Upper lobe of left lung (tissue), 6 donors: ENCODE results near the gene TMBIM4. TPM values are rescaled to one million over a fixed set of nuclear protein-coding genes. Genes with fewer than 3 reads are reported as not detected.

ENCODE experiments used
- ATAC-seq, 2 donors: fragments of 200-7000 bp; cut with Tn5 transposase; one replicate each; pipeline ENCODE4 v1.9.1; 2022; ENCODE audit warnings: mild to moderate bottlenecking in 2 of 2, moderate library complexity in 2 of 2; ENCODE audit not compliant: low FRiP score in 2 of 2
- DNase-seq, 2 donors: peaks; one replicate each; pipeline ENCODE4 v3.0.0-alpha.2; 2019 to 2020
- H3K27ac ChIP-seq, 4 donors: fragments of 200-600 bp; sonication (generic); one replicate each; pipeline ENCODE4 v1.5.1; 2016 to 2019
- H3K27me3 ChIP-seq, 4 donors: fragments of 200-600 bp; sonication (generic); one replicate each; pipeline ENCODE4 v1.5.1; 2017 to 2019
- H3K36me3 ChIP-seq, 4 donors: fragments of 200-600 bp; sonication (generic); one replicate each; pipeline ENCODE4 v1.5.1; 2016 to 2019
- H3K4me1 ChIP-seq, 4 donors: fragments of 200-600 bp; sonication (generic); one replicate each; pipeline ENCODE4 v1.5.1; 2018 to 2019
- H3K4me3 ChIP-seq, 4 donors: fragments of 200-600 bp; sonication (generic); one replicate each; pipeline ENCODE4 v1.5.1; 2017 to 2019; ENCODE audit warnings: mild to moderate bottlenecking in 2 of 4, moderate library complexity in 1 of 4
- H3K9me3 ChIP-seq, 4 donors: fragments of 200-600 bp; sonication (generic); one replicate each; pipeline ENCODE4 v1.5.1; 2018 to 2019
- EP300 ChIP-seq, 4 donors: sonication (generic); formaldehyde crosslinking; IDR thresholded peaks; one replicate each; pipeline ENCODE4 v1.5.1; 2017; ENCODE audit warnings: antibody characterized with exemption in 4 of 4, control low read depth in 2 of 4
- POLR2A ChIP-seq, 4 donors: fragments of 450-650 bp; IDR thresholded peaks; one replicate each; pipeline ENCODE4 v1.5.1; 2016 to 2017; ENCODE audit warnings: antibody characterized with exemption in 4 of 4, mild to moderate bottlenecking in 2 of 4
- POLR2AphosphoS5 ChIP-seq, 2 donors: sonication (generic); formaldehyde crosslinking; IDR thresholded peaks; one replicate each; pipeline ENCODE4 v1.5.1; 2017; ENCODE audit warnings: antibody characterized with exemption in 2 of 2
- WGBS, 2 donors: methylation state at CpG; one replicate each; pipeline ENCODE4 v1.1.5; 2017 to 2018; 5-methylcytosine and 5-hydroxymethylcytosine counted together
- total RNA-seq, 6 donors: library from RNA; depleted of rRNA in 4 of 6; stranded (reverse); fragments of >200 nt in 4 of 6; gene quantifications; one replicate each; pipeline versions ENCODE4 v1.1.0 to v1.2.1, GENCODE V29; 2016 to 2021
- TF ChIP-seq, protein P1 (sequence below), 6 experiments: fragments of 450-650 bp in 4 of 6; fragments of 200-600 bp in 2 of 6; sonication (generic) in 2 of 6; IDR thresholded peaks; one replicate each; pipeline ENCODE4 v1.5.1; 2016 to 2019; ENCODE audit warnings: antibody characterized with exemption in 6 of 6
- donor health status: DM: no; HTN: no; CAD: no; lungs with moderate emphysema.
- donor health status: DM: no; HTN: yes; CAD: no; lungs with severe emphysema.

Gene TMBIM4
- total RNA-seq, 6 donors from 2014 or later = 19.9 to 168 (median 114) TPM

DNA sequence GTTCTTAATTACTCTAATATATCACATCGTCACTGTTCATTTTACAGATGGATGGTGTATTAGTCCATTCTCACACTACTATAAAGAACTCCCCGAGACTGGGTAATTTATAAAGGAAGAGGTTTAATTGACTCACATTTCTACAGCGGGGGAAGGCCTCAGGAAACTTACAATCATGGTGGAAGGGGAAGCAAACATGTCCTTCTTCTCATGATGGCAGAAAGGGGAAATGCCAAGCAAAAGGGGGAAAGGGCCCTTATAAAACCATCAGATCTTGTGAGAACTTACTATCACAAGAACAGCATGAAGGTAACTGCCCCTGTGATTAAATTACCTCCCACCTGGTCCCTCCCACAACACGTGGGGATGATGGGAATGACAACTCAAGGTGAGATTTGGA lies 6.5 kb downstream of the TMBIM4 start:
- DNase-seq (no peak), ATAC-seq (no peak)
- no peak for TF ChIP-seq EP300 (IDR thresholded peaks at IDR 0.05)
- no peak for TF ChIP-seq POLR2A (IDR thresholded peaks at IDR 0.05)
- TF ChIP-seq POLR2AphosphoS5 (IDR thresholded peaks at IDR 0.05) = no peak
- 60 to 66% methylated on average over 4 of the region's 4 CpGs for WGBS, 2 donors
- Histone ChIP-seq H3K27ac (peak overlapping the region in 2 of 4 donors; percentile 2 to 37), H3K36me3 (peaks cover 0 to 28% (median 4%) of the 10 kb centered on the region in 4 donors), H3K4me1 (peaks cover 8 to 30% (median 20%) of the 10 kb centered on the region in 4 donors), H3K4me3 (no peak overlapping the region), H3K9me3 (no peaks in the 10 kb centered on the region), H3K27me3 (no peaks in the 10 kb centered on the region)

DNA sequence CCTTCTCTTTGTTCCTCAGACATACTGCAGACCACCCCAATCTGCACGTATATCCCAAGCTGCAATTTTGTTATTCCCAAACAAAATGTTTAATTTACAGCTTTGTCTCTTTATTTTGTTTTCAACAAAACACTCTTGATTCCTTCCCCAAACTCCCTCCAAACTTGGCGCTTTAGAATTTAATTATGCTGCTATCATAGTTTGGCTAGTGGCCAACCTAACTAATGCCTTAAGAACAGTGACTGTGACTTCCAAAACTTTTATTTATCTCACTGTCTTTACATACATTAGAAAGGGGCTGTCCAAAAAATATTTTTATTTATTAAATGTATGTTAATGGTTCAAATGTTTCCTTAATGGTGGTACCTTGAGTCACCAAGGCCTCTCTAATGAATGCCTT lies 7.1 kb downstream of the TMBIM4 start:
- ATAC-seq (no peak), DNase-seq (no peak)
- peak overlapping the region in 1 of 4 donors; percentile 37 for H3K27ac ChIP-seq
- no peaks in the 10 kb centered on the region for H3K27me3 ChIP-seq
- peaks cover 0 to 28% (median 4%) of the 10 kb centered on the region in 4 donors for H3K36me3 ChIP-seq
- H3K4me3 ChIP-seq = no peak overlapping the region
- WGBS, 2 donors = 78 to 85% methylated on average over 2 of the region's 2 CpGs
- TF ChIP-seq POLR2AphosphoS5 (IDR thresholded peaks at IDR 0.05) (no peak), EP300 (IDR thresholded peaks at IDR 0.05) (no peak), POLR2A (IDR thresholded peaks at IDR 0.05) (no peak)
- TF ChIP-seq, protein P1, sequence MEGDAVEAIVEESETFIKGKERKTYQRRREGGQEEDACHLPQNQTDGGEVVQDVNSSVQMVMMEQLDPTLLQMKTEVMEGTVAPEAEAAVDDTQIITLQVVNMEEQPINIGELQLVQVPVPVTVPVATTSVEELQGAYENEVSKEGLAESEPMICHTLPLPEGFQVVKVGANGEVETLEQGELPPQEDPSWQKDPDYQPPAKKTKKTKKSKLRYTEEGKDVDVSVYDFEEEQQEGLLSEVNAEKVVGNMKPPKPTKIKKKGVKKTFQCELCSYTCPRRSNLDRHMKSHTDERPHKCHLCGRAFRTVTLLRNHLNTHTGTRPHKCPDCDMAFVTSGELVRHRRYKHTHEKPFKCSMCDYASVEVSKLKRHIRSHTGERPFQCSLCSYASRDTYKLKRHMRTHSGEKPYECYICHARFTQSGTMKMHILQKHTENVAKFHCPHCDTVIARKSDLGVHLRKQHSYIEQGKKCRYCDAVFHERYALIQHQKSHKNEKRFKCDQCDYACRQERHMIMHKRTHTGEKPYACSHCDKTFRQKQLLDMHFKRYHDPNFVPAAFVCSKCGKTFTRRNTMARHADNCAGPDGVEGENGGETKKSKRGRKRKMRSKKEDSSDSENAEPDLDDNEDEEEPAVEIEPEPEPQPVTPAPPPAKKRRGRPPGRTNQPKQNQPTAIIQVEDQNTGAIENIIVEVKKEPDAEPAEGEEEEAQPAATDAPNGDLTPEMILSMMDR (IDR thresholded peaks at IDR 0.05) = no peak
- peaks cover 3 to 24% (median 14%) of the 10 kb centered on the region in 4 donors for H3K4me1 ChIP-seq
- no peaks in the 10 kb centered on the region for H3K9me3 ChIP-seq

DNA sequence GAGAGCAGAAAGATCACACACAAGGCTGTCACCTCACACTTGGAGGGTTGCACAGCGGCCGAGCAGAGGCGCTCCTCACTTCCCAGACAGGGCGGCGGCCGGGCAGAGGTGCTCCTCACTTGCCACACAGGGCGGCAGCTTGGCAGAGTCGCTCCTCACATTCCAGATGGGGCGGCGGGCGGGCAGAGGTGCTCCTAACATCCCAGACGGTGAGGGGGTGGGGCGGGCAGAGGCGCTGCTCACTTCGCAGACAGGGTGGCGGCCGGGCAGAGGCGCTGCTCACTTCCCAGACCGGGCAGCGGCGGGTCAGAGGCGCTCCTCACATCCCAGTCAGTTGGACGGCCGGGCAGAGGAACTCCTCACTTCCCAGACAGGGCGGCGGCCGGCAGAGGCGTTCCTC lies 9.1 kb downstream of the TMBIM4 start:
- Histone ChIP-seq H3K4me3 (no peak overlapping the region), H3K4me1 (peaks cover 0 to 14% (median 10%) of the 10 kb centered on the region in 4 donors), H3K9me3 (no peaks in the 10 kb centered on the region), H3K36me3 (peaks cover 0 to 28% (median 4%) of the 10 kb centered on the region in 4 donors), H3K27me3 (no peaks in the 10 kb centered on the region), H3K27ac (no peak overlapping the region)
- DNase-seq (peak in 1 of 2 donors; percentile 70), ATAC-seq (no peak)
- 92 to 94% methylated on average over 24 to 25 of the region's 28 CpGs for WGBS, 2 donors
- TF ChIP-seq POLR2A (IDR thresholded peaks at IDR 0.05) (no peak), EP300 (IDR thresholded peaks at IDR 0.05) (no peak), POLR2AphosphoS5 (IDR thresholded peaks at IDR 0.05) (no peak)
- TF ChIP-seq, protein P1 (IDR thresholded peaks at IDR 0.05) = no peak

DNA sequence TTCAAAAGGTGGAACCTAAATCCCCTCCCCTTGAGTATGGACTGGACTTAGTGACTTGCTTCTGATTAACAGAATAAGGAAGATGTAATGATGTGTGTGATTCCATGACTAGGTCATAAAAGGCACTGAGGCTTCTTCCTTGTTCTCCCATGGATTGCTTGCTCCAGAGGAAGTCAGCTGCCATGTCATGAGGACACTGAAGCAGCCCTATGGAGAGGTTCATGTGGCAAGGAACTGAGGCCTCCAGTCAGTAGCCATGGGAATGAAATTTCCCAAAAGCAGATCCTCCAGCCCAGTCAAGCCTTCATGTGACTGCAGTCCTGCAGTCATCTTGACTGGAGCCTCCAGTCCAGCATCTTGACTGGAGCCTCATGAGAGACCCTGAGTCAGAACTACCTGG lies 10.7 kb downstream of the TMBIM4 start:
- no peak overlapping the region for H3K27ac ChIP-seq
- ATAC-seq = peak in 1 of 2 donors; percentile 17
- H3K27me3 ChIP-seq = no peaks in the 10 kb centered on the region
- no peak for DNase-seq
- H3K36me3 ChIP-seq = peaks cover 0 to 28% (median 4%) of the 10 kb centered on the region in 4 donors
- H3K4me3 ChIP-seq = no peak overlapping the region
- no peaks in the 10 kb centered on the region for H3K9me3 ChIP-seq
- no peak for TF ChIP-seq POLR2AphosphoS5 (IDR thresholded peaks at IDR 0.05)
- peak in 1 of 4 donors; percentile 45 for TF ChIP-seq POLR2A (IDR thresholded peaks at IDR 0.05)
- peaks cover 0 to 22% (median 11%) of the 10 kb centered on the region in 4 donors for H3K4me1 ChIP-seq

DNA sequence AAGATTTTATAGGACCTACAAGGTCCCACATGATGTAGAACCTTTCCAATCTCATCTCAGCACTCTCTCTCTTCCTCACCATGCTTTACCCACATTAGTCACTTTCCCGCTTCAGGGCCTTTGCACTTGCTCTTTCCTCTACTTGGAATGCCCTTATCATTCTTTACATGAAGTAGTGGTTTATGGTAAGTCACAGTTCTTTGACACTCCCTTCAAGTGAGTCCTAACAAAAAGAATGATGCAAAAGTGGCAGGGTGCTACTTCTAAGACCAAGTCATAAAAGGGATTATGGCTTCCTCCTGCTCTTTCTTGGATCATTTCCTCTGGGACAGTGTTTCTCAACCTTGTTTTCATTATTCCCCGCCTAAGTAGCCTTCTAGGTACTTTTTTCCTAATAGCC lies 13.1 kb downstream of the TMBIM4 start:
- no peaks in the 10 kb centered on the region for H3K27me3 ChIP-seq
- TF ChIP-seq POLR2A (IDR thresholded peaks at IDR 0.05) (no peak), POLR2AphosphoS5 (IDR thresholded peaks at IDR 0.05) (no peak), EP300 (IDR thresholded peaks at IDR 0.05) (no peak)
- TF ChIP-seq, protein P1 (IDR thresholded peaks at IDR 0.05) = no peak
- no peak overlapping the region for H3K27ac ChIP-seq
- WGBS, 2 donors = 95 to 96% methylated on average over 2 of the region's 2 CpGs
- peaks cover 0 to 10% (median 7%) of the 10 kb centered on the region in 4 donors for H3K4me1 ChIP-seq
- DNase-seq (no peak), ATAC-seq (no peak)
- peaks cover 0 to 31% (median 4%) of the 10 kb centered on the region in 4 donors for H3K36me3 ChIP-seq
- H3K9me3 ChIP-seq = no peaks in the 10 kb centered on the region
- H3K4me3 ChIP-seq = no peak overlapping the region

DNA sequence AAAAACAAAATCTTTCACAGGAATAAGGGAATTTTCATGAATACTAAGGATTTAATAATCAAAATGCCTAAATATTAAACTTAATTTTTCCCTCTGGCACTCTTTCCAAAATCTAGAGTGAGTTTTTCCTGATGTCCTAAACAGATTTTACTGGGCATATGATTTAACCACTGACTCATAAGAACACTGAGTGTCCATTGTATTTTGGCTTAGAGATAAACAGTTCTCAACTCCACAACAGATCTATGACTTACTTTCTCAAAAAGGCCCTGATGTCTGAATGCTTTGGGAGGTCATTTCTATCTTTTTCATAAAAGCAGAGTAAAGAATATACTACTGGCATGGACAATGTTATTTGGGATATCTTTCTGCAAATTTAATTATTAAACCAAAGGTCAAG lies 15.0 kb downstream of the TMBIM4 start:
- peak in 1 of 2 donors; percentile 36 for ATAC-seq
- Histone ChIP-seq H3K9me3 (no peaks in the 10 kb centered on the region), H3K4me3 (no peak overlapping the region), H3K27ac (peak overlapping the region in 1 of 4 donors; percentile 42), H3K4me1 (peaks cover 0 to 11% (median 8%) of the 10 kb centered on the region in 4 donors), H3K36me3 (peaks cover 0 to 31% (median 2%) of the 10 kb centered on the region in 4 donors), H3K27me3 (no peaks in the 10 kb centered on the region)
- no peak for DNase-seq
- TF ChIP-seq EP300 (IDR thresholded peaks at IDR 0.05) (no peak), POLR2AphosphoS5 (IDR thresholded peaks at IDR 0.05) (no peak), POLR2A (IDR thresholded peaks at IDR 0.05) (no peak)
- TF ChIP-seq, protein P1 (IDR thresholded peaks at IDR 0.05) = no peak
